Bronchial epithelial cell (primary cell): ENCODE results near the gene GPC1. TPM values are rescaled to one million over a fixed set of nuclear protein-coding genes. Genes with fewer than 3 reads are reported as not detected.
"Not testable (repeated sequence)": the region's sequence is repeated elsewhere in the genome, so short reads cannot be mapped to it uniquely, and the experiment has no call there.

ENCODE experiments used
- DNase-seq: peaks from one replicate; pipeline ENCODE4 v3.0.0-alpha.2; 2010; ENCODE audit warnings: low read depth
- FAIRE-seq: peaks from 2 replicates; lab custom pipeline; 2011; peaks lifted over from hg19 to GRCh38; lab: Jason Lieb, UNC
- H3K27me3 ChIP-seq: 2 replicates; pipeline ENCODE4 v1.5.1; 2011; ENCODE audit warnings: low read length; ENCODE audit not compliant: control insufficient read depth, insufficient read depth
- H3K36me3 ChIP-seq: 2 replicates; pipeline ENCODE4 v1.5.1; 2011; ENCODE audit warnings: low read length; ENCODE audit not compliant: control insufficient read depth, insufficient read depth
- H3K4me3 ChIP-seq: 2 replicates; pipeline ENCODE4 v1.5.1; 2011; ENCODE audit warnings: mild to moderate bottlenecking, low read depth, low read length, control low read depth
- CTCF ChIP-seq: IDR thresholded peaks from 2 replicates; pipeline ENCODE4 v1.5.1; 2011; ENCODE audit warnings: mild to moderate bottlenecking, moderate library complexity, low read length, control low read depth, inconsistent platforms; ENCODE audit not compliant: insufficient read depth, severe bottlenecking
- total RNA-seq: library from RNA; depleted of rRNA; stranded (reverse); fragments of >200 nt; gene quantifications from 2 replicates; pipeline ENCODE4 v1.2.1, GENCODE V29; 2014

GPC1 gene
- total RNA-seq, 1 donor from 2014 or later: 65.8 TPM

GRCh38 chr2:240491483-240491882 lies 56.0 kb downstream of the GPC1 start:
- Histone ChIP-seq H3K36me3 (no peaks in the 10 kb centered on the region), H3K4me3 (no peak overlapping the region), H3K27me3 (no peaks in the 10 kb centered on the region)
- FAIRE-seq (no peak), DNase-seq (no peak)
- TF ChIP-seq CTCF: no peak

GRCh38 chr2:240494194-240494793 lies 58.8 kb downstream of the GPC1 start:
- Histone ChIP-seq H3K36me3 (no peaks in the 10 kb centered on the region), H3K4me3 (no peak overlapping the region), H3K27me3 (no peaks in the 10 kb centered on the region)
- DNase-seq (no peak), FAIRE-seq (peak; percentile 88)
- TF ChIP-seq CTCF: no peak

GRCh38 chr2:240494942-240495341 lies 59.5 kb downstream of the GPC1 start:
- TF ChIP-seq CTCF: peak; percentile 31
- not testable (repeated sequence) for H3K27me3 ChIP-seq, H3K4me3 ChIP-seq, H3K36me3 ChIP-seq, DNase-seq, FAIRE-seq

- not testable (repeated sequence) for FAIRE-seq, H3K4me3 ChIP-seq, H3K27me3 ChIP-seq, H3K36me3 ChIP-seq
- peak; percentile 60 for TF ChIP-seq CTCF
- peak; percentile 57 for DNase-seq
Measured at GRCh38 chr2:240497082-240497481, 61.6 kb downstream of the GPC1 start.

GRCh38 chr2:240498171-240498957 lies 62.9 kb downstream of the GPC1 start:
- no peak for DNase-seq
- no peaks in the 10 kb centered on the region for H3K27me3 ChIP-seq
- no peak overlapping the region for H3K4me3 ChIP-seq
- no peaks in the 10 kb centered on the region for H3K36me3 ChIP-seq
- no peak for FAIRE-seq
- no peak for TF ChIP-seq CTCF

GRCh38 chr2:240498958-240499260 lies 63.4 kb downstream of the GPC1 start:
- H3K27me3 ChIP-seq: no peaks in the 10 kb centered on the region
- H3K36me3 ChIP-seq: no peaks in the 10 kb centered on the region
- H3K4me3 ChIP-seq: no peak overlapping the region
- no peak for DNase-seq
- no peak for FAIRE-seq
- no peak for TF ChIP-seq CTCF
